OCI-LY3 (cell line): ENCODE results near the gene KLHDC4.

Experiments
- H2AFZ ChIP-seq: fragments of 200-600, 300-600 bp; shearing (Covaris generic); 2 replicates; pipeline ENCODE4 v1.6.0; 2014; ENCODE audit warnings: antibody characterized with exemption, low read depth, low read length
- H3K27ac ChIP-seq: fragments of 200-600, 300-600 bp; sonication (generic); 2 replicates; pipeline ENCODE4 v1.5.1; 2014; ENCODE audit warnings: mild to moderate bottlenecking, low read length, moderate library complexity, mixed read lengths
- H3K27me3 ChIP-seq: fragments of 200-600, 300-600 bp; sonication (generic); 2 replicates; pipeline ENCODE4 v1.6.1; 2014; ENCODE audit warnings: low read depth, low read length, mixed read lengths
- H3K36me3 ChIP-seq: fragments of 200-600, 300-600 bp; sonication (generic); replicated peaks from 2 replicates; pipeline ENCODE3; 2014; ENCODE audit warnings: low read depth, low read length, mixed read lengths
- H3K4me1 ChIP-seq: fragments of 300-600, 200-600 bp; sonication (generic); 2 replicates; pipeline ENCODE4 v1.6.1; 2014; ENCODE audit warnings: low read length, mixed read lengths
- H3K4me2 ChIP-seq: fragments of 200-600, 300-600 bp; sonication (generic); 2 replicates; pipeline ENCODE4 v1.6.1; 2014; ENCODE audit warnings: low read length, mixed read lengths
- H3K4me3 ChIP-seq: fragments of 300-600, 200-600 bp; sonication (generic); 2 replicates; pipeline ENCODE4 v1.5.1; 2014; ENCODE audit warnings: antibody characterized with exemption, mild to moderate bottlenecking, low read length, moderate library complexity
- H3K79me2 ChIP-seq: fragments of 300-600, 200-600 bp; shearing (Covaris generic); 2 replicates; pipeline ENCODE4 v1.6.1; 2014; ENCODE audit warnings: mild to moderate bottlenecking, low read length, mixed read lengths
- H3K9ac ChIP-seq: fragments of 300-600, 200-600 bp; shearing (Covaris generic); 2 replicates; pipeline ENCODE4 v1.6.0; 2014; ENCODE audit warnings: mild to moderate bottlenecking, low read length, moderate library complexity
- H3K9me3 ChIP-seq: fragments of 200-600, 300-600 bp; shearing (Covaris generic); 2 replicates; pipeline ENCODE4 v1.6.1; 2014; ENCODE audit warnings: low read length, mixed read lengths; ENCODE audit not compliant: insufficient read depth
- H4K20me1 ChIP-seq: fragments of 200-600, 300-600 bp; sonication (generic); 2 replicates; pipeline ENCODE4 v1.6.1; 2016; ENCODE audit warnings: low read length, mixed read lengths; ENCODE audit not compliant: insufficient read depth
- EZH2phosphoT487 ChIP-seq: fragments of 200-600 bp; shearing (Covaris generic); IDR thresholded peaks from 2 replicates; pipeline ENCODE4 v1.6.1; 2018; ENCODE audit warnings: antibody characterized with exemption, mixed run types, low read depth
- TF ChIP-seq, protein P1 (sequence below): fragments of 200-600, 300-600 bp; sonication (generic); IDR thresholded peaks from 2 replicates; pipeline ENCODE4 v1.5.1; 2014; ENCODE audit warnings: antibody characterized with exemption, low read length, low read depth

Gene KLHDC4

DNA sequence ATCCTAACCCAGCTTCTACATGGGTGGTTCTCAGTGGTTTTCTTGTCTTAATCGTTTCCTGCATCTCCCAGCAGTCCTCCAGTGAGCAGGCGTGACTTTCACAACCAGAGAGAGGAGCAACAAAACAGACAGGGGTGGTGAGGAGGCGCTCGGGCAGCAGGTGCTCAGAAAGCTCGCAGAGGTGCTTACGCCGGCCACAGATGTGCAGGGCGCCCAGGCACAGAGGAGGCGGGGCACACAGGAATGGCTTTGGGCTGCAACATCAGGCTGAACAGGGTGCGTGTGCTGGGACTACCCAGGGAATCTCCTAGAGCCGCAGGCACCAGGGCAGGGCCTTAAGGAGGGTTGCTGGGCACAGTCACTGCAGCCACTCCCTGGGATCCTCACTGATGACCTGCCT is 32.6 kb downstream of the KLHDC4 start:
- Histone ChIP-seq H2AFZ (no peak overlapping the region), H3K27ac (no peak overlapping the region), H3K4me1 (no peaks in the 10 kb centered on the region), H3K36me3 (peaks cover 25% of the 10 kb centered on the region), H3K9ac (no peak overlapping the region), H3K4me3 (no peak overlapping the region), H3K9me3 (no peaks in the 10 kb centered on the region), H4K20me1 (no peaks in the 10 kb centered on the region), H3K4me2 (no peak overlapping the region), H3K79me2 (peaks cover 28% of the 10 kb centered on the region), H3K27me3 (no peaks in the 10 kb centered on the region)
- TF ChIP-seq, protein P1, sequence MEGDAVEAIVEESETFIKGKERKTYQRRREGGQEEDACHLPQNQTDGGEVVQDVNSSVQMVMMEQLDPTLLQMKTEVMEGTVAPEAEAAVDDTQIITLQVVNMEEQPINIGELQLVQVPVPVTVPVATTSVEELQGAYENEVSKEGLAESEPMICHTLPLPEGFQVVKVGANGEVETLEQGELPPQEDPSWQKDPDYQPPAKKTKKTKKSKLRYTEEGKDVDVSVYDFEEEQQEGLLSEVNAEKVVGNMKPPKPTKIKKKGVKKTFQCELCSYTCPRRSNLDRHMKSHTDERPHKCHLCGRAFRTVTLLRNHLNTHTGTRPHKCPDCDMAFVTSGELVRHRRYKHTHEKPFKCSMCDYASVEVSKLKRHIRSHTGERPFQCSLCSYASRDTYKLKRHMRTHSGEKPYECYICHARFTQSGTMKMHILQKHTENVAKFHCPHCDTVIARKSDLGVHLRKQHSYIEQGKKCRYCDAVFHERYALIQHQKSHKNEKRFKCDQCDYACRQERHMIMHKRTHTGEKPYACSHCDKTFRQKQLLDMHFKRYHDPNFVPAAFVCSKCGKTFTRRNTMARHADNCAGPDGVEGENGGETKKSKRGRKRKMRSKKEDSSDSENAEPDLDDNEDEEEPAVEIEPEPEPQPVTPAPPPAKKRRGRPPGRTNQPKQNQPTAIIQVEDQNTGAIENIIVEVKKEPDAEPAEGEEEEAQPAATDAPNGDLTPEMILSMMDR = no peak
- no peak for TF ChIP-seq EZH2phosphoT487

DNA sequence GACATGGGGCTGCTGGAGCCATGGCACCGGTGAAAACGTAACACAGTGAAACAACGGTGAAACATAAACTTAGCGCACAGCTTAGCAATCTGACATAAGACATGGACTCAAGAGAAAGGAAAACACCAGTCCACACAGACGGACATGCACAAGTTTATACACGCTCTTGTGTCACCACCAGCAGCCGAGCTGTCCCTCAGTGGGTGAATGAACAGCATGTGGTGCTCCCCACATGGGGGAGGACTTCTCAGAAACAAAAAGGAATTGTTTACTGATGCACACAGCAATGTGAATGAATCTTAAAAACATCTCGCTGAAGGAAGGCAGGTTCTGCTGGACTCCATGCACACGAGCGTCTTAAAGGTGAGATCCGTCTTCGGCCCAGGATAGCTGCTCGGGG is 34.2 kb downstream of the KLHDC4 start:
- H3K4me3 ChIP-seq = no peak overlapping the region
- no peaks in the 10 kb centered on the region for H3K9me3 ChIP-seq
- H2AFZ ChIP-seq = no peak overlapping the region
- H3K79me2 ChIP-seq = peaks cover 28% of the 10 kb centered on the region
- no peak overlapping the region for H3K4me2 ChIP-seq
- peaks cover 28% of the 10 kb centered on the region for H3K36me3 ChIP-seq
- no peak overlapping the region for H3K27ac ChIP-seq
- no peak for TF ChIP-seq EZH2phosphoT487
- TF ChIP-seq, protein P1 = no peak
- no peaks in the 10 kb centered on the region for H3K27me3 ChIP-seq
- H4K20me1 ChIP-seq = no peaks in the 10 kb centered on the region
- H3K9ac ChIP-seq = no peak overlapping the region
- H3K4me1 ChIP-seq = no peaks in the 10 kb centered on the region

DNA sequence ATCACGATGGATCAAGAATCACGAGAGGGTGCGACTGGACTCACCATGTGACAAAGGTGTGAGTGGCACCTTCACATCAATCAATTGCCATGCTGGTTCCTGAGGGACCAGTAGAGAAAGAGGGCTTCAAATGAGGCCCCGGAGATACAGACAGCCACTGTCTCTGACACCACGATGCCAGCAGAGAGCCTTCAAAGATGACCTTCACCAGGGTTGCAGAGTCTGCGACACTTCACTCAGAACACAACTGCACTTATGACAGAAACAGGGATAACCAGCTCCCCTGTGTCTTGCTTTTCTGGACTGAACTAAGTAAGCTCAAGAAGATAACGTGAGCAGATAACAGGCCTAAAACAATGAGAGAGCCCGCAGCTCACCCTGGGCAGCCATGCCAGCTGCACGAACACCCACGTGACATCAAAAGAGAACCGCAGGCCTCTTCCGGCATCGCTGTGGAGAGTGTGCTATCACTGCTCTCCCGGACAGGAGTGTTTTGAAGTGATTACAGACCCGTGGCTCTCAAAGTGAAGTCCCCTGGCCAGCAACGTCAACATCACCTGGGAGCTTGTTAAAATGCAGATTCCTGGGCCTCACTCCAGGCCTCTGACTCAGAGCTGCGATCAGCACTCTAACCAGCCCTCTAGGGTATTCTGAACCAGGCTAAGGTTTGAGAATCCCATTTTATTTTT is 36.4 kb downstream of the KLHDC4 start:
- H3K4me2 ChIP-seq = no peak overlapping the region
- no peaks in the 10 kb centered on the region for H3K4me1 ChIP-seq
- H3K4me3 ChIP-seq = no peak overlapping the region
- no peak overlapping the region for H3K9ac ChIP-seq
- no peak overlapping the region for H2AFZ ChIP-seq
- H4K20me1 ChIP-seq = no peaks in the 10 kb centered on the region
- H3K9me3 ChIP-seq = no peaks in the 10 kb centered on the region
- no peak overlapping the region for H3K27ac ChIP-seq
- TF ChIP-seq, protein P1 = no peak
- TF ChIP-seq EZH2phosphoT487 = no peak
- no peaks in the 10 kb centered on the region for H3K27me3 ChIP-seq
- peaks cover 24% of the 10 kb centered on the region for H3K36me3 ChIP-seq
- H3K79me2 ChIP-seq = peaks cover 12% of the 10 kb centered on the region

DNA sequence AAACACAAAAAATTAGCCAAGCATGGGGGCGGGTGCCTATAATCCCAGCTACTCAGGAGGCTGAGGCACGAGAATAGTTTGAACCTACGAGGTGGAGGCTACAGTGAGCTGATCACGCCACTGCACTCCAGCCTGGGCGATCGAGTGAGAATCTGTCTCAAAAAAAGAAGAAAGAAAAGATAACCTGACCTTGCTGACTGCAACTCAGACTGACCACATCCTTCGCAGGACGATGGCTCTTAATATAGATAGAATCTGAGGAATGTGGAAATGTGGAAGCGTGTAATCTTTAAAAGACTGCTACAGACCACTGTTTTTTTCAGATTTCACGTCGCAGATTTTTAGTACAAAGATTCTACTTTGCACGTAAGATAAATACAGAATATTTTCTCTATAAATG is 37.8 kb downstream of the KLHDC4 start:
- Histone ChIP-seq H3K4me2 (no peak overlapping the region), H3K36me3 (peaks cover 30% of the 10 kb centered on the region), H3K9ac (no peak overlapping the region), H3K4me3 (no peak overlapping the region), H3K79me2 (peaks cover 9% of the 10 kb centered on the region), H3K9me3 (no peaks in the 10 kb centered on the region), H3K27me3 (no peaks in the 10 kb centered on the region), H3K27ac (no peak overlapping the region), H3K4me1 (no peaks in the 10 kb centered on the region), H4K20me1 (no peaks in the 10 kb centered on the region), H2AFZ (no peak overlapping the region)
- TF ChIP-seq, protein P1 = no peak
- no peak for TF ChIP-seq EZH2phosphoT487
